Omental fat pad (tissue), 4 donors: Measurements from ENCODE around the gene AFAP1. TPM values are rescaled to one million over a fixed set of nuclear protein-coding genes. Genes with fewer than 3 reads are reported as not detected.

ENCODE experiments used
- ATAC-seq: fragments of 150-250 bp; one replicate; pipeline ENCODE4 v1.9.1; 2016; ENCODE audit warnings: mild to moderate bottlenecking, moderate library complexity; ENCODE audit not compliant: low FRiP score
- DNase-seq: peaks from one replicate; pipeline ENCODE4 v3.0.0-alpha.2; 2019; ENCODE audit warnings: low spot score
- CTCF ChIP-seq, 3 donors: fragments of 450-650 bp; IDR thresholded peaks; one replicate each; pipeline ENCODE4 v1.5.1; 2016 to 2017; ENCODE audit warnings: antibody characterized with exemption in 3 of 3, mild to moderate bottlenecking in 3 of 3, moderate library complexity in 2 of 3
- total RNA-seq, 4 donors: library from RNA; depleted of rRNA; stranded (reverse); fragments of >200 nt; gene quantifications; one replicate each; pipeline ENCODE4 v1.1.0, GENCODE V29; 2016

AFAP1 gene
- total RNA-seq, 4 donors from 2014 or later, result 24.6 to 35.5 (median 26.9) TPM

GRCh38 chr4:7813674-7814073 is 126.0 kb downstream of the AFAP1 start:
- ATAC-seq, result peak; percentile 50
- DNase-seq, result no peak
- TF ChIP-seq CTCF (IDR thresholded peaks at IDR 0.05), result no peak

DNA sequence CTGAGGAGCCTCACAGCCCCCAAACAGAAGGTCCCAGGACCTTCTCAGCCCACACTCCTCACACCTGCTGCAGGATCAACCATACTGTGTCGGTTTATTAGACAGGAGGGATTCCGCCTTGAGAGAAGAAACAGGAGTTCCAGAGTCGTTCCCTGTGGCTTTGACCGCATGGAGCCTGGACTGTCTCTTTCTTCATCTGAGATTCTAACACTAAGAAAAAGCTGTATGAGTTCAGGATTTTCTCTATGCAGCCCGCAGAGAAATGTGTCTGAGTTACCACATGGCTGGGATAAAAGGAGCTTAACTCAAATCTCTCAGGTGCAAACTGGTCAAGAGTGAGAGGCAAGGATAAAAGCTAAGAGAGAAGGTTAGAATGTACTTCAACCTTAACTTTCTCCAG is 126.7 kb downstream of the AFAP1 start:
- ATAC-seq (no peak), DNase-seq (no peak)
- TF ChIP-seq CTCF (IDR thresholded peaks at IDR 0.05), result no peak

- ATAC-seq, result no peak
- no peak for TF ChIP-seq CTCF (IDR thresholded peaks at IDR 0.05)
- no peak for DNase-seq
These were observed 127.3 kb downstream of the AFAP1 start for GRCh38 chr4:7812231-7812857.

- ATAC-seq (no peak), DNase-seq (no peak)
- no peak for TF ChIP-seq CTCF (IDR thresholded peaks at IDR 0.05)
These were observed 128.0 kb downstream of the AFAP1 start for GRCh38 chr4:7811536-7812191.

GRCh38 chr4:7810783-7811535 is 128.7 kb downstream of the AFAP1 start:
- ATAC-seq (no peak), DNase-seq (no peak)
- no peak for TF ChIP-seq CTCF (IDR thresholded peaks at IDR 0.05)

DNA sequence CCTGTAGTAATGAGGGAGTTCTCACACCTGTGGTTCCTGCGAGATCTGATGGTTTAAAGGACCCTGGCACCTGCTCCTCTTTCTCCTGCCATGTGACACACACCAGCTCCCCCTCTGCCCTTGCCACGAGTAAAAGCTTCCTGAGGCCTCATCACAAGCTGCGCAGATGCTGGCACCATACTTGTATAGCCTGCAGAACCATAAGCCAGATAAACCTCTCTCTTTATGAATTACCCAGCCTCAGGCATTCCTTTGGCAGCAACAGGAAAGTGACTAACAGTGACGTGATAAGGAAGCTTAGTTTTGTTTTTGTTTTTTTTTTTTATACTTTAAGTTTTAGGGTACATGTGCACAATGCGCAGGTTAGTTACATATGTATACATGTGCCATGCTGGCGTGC is 130.9 kb downstream of the AFAP1 start:
- no peak for DNase-seq

More for the DNA sequence above, 130.9 kb downstream of the AFAP1 start:
- no peak for TF ChIP-seq CTCF (IDR thresholded peaks at IDR 0.05)
- ATAC-seq, result no peak
